Measurements from ENCODE around the gene LACTBL1.

Gene LACTBL1

GRCh38 chr1:22913421-22914141 lies 59.1 kb downstream of the LACTBL1 start:
- DNase-seq (ENCODE audit: low read depth), result no peak

- no peak for DNase-seq (ENCODE audit: low read depth)
These were observed 60.4 kb downstream of the LACTBL1 start for GRCh38 chr1:22912311-22912710.

GRCh38 chr1:22910986-22911651 lies 61.5 kb downstream of the LACTBL1 start:
- no peak for DNase-seq (ENCODE audit: low read depth)

- no peak for DNase-seq (ENCODE audit: low read depth)
These were observed 62.4 kb downstream of the LACTBL1 start for GRCh38 chr1:22910286-22910685.

- DNase-seq (ENCODE audit: low read depth), result no peak
These were observed 63.7 kb downstream of the LACTBL1 start for GRCh38 chr1:22908880-22909426.

- DNase-seq (ENCODE audit: low read depth), result no peak
These were observed 65.1 kb downstream of the LACTBL1 start for GRCh38 chr1:22907528-22907927.

- DNase-seq (ENCODE audit: low read depth), result no peak
These were observed 65.7 kb downstream of the LACTBL1 start for GRCh38 chr1:22906968-22907367.

- DNase-seq (ENCODE audit: low read depth), result no peak
These were observed 69.6 kb downstream of the LACTBL1 start for GRCh38 chr1:22903113-22903512.
